IMR-90 (cell line): ENCODE measurements around the gene ABHD16B. TPM values are rescaled to one million over a fixed set of nuclear protein-coding genes. Genes with fewer than 3 reads are reported as not detected.

Source experiments
- ATAC-seq: fragments of 200-7000 bp; cut with Tn5 transposase; 2 replicates; pipeline ENCODE4 v1.9.1; 2020; ENCODE audit warnings: low read depth, mild to moderate bottlenecking, moderate library complexity
- BruUV-seq: library from RNA; stranded (reverse); fragments of 400-500 nt; replicated peaks from 2 replicates; lab custom pipeline; 2021; lab: Mats Ljungman, UMichigan
- CTCF ChIA-PET: fragments of 300-600 bp; formaldehyde crosslinking; extraction: SDS; loops from one replicate; lab custom pipeline; 2021; ENCODE audit warnings: antibody characterized with exemption; lab: Yijun Ruan, JAX
- POLR2A ChIA-PET: fragments of 300-600 bp; sonication (Branson Sonifier 250); formaldehyde crosslinking; loops from one replicate; lab custom pipeline; 2022; ENCODE audit warnings: antibody characterized with exemption; ENCODE audit not compliant: unreplicated experiment; lab: Charles Lee
- DNase-seq: peaks from one replicate; pipeline ENCODE4 v3.0.0; 2013
- H2AFZ ChIP-seq: replicated peaks from 2 replicates; pipeline ENCODE3; 2013; ENCODE audit warnings: low read length, mild to moderate bottlenecking; ENCODE audit not compliant: poor library complexity
- H2AK5ac ChIP-seq: 2 replicates; pipeline ENCODE4 v1.6.1; 2013; ENCODE audit warnings: low read depth, low read length, inconsistent platforms
- H2AK9ac ChIP-seq: replicated peaks from 2 replicates; pipeline ENCODE3; 2013; ENCODE audit warnings: mild to moderate bottlenecking, low read depth, low read length, moderate library complexity; ENCODE audit not compliant: poor library complexity
- H2BK120ac ChIP-seq: 2 replicates; pipeline ENCODE4 v1.6.1; 2013; ENCODE audit warnings: low read depth, low read length, inconsistent platforms
- H2BK15ac ChIP-seq: 3 replicates; pipeline ENCODE4 v1.6.1; 2013; ENCODE audit warnings: low read depth, low read length, inconsistent platforms
- H2BK20ac ChIP-seq: 2 replicates; pipeline ENCODE4 v1.6.1; 2013; ENCODE audit warnings: low read depth, mild to moderate bottlenecking, inconsistent platforms, low read length, moderate library complexity
- H2BK5ac ChIP-seq: 2 replicates; pipeline ENCODE4 v1.6.1; 2013; ENCODE audit warnings: mild to moderate bottlenecking, low read depth, low read length, inconsistent platforms; ENCODE audit not compliant: poor library complexity, severe bottlenecking
- H3K14ac ChIP-seq: replicated peaks from 2 replicates; pipeline ENCODE4 v1.6.1; 2013; ENCODE audit warnings: low read depth, low read length, inconsistent platforms
- H3K18ac ChIP-seq: 2 replicates; pipeline ENCODE4 v1.6.1; 2013; ENCODE audit warnings: low read depth, low read length, control low read depth
- H3K23ac ChIP-seq: 2 replicates; pipeline ENCODE4 v1.6.1; 2013; ENCODE audit warnings: low read depth, low read length, inconsistent platforms
- H3K27ac ChIP-seq: 2 replicates; pipeline ENCODE4 v1.5.1; 2013; ENCODE audit warnings: mild to moderate bottlenecking, control low read depth, low read length; ENCODE audit not compliant: insufficient read depth
- H3K27me3 ChIP-seq: 2 replicates; pipeline ENCODE4 v1.6.1; 2013; ENCODE audit warnings: low read length; ENCODE audit not compliant: control insufficient read depth, insufficient read depth
- H3K36me3 ChIP-seq: 2 replicates; pipeline ENCODE4 v1.6.1; 2013; ENCODE audit warnings: low read length, mixed read lengths; ENCODE audit not compliant: control insufficient read depth, insufficient read depth
- H3K4ac ChIP-seq: 2 replicates; pipeline ENCODE4 v1.6.1; 2013; ENCODE audit warnings: low read depth, low read length, inconsistent platforms
- H3K4me1 ChIP-seq: 2 replicates; pipeline ENCODE4 v1.6.1; 2013; ENCODE audit warnings: low read length, mixed read lengths; ENCODE audit not compliant: control insufficient read depth, insufficient read depth
- H3K4me2 ChIP-seq: 2 replicates; pipeline ENCODE4 v1.6.1; 2013; ENCODE audit warnings: low read depth, mild to moderate bottlenecking, control low read depth, low read length, moderate library complexity
- H3K4me3 ChIP-seq: 2 replicates; pipeline ENCODE4 v1.5.1; 2013; ENCODE audit warnings: low read depth, mild to moderate bottlenecking, control low read depth, low read length, moderate library complexity; ENCODE audit not compliant: insufficient read depth
- H3K56ac ChIP-seq: 2 replicates; pipeline ENCODE4 v1.6.1; 2013; ENCODE audit warnings: low read length, inconsistent platforms; ENCODE audit not compliant: insufficient read depth; ENCODE audit errors: extremely low read depth
- H3K79me1 ChIP-seq, 2 experiments: 2 replicates each; pipeline ENCODE4 v1.6.1; 2013; ENCODE audit warnings: low read length in 2 of 2, inconsistent platforms in 1 of 2, low read depth in 1 of 2
- H3K9ac ChIP-seq: 2 replicates; pipeline ENCODE4 v1.6.1; 2013; ENCODE audit warnings: low read depth, low read length, control low read depth
- H3K9me1 ChIP-seq: 2 replicates; pipeline ENCODE4 v1.6.1; 2013; ENCODE audit warnings: low read length, inconsistent platforms; ENCODE audit not compliant: insufficient read depth
- H3K9me3 ChIP-seq: 2 replicates; pipeline ENCODE4 v1.6.1; 2013; ENCODE audit warnings: low read length; ENCODE audit not compliant: control insufficient read depth, insufficient read depth
- H4K20me1 ChIP-seq: 2 replicates; pipeline ENCODE4 v1.6.1; 2013; ENCODE audit warnings: low read length, inconsistent platforms; ENCODE audit not compliant: insufficient read depth
- H4K5ac ChIP-seq: 2 replicates; pipeline ENCODE4 v1.6.1; 2013; ENCODE audit warnings: mild to moderate bottlenecking, low read depth, low read length, control low read depth
- H4K8ac ChIP-seq, 2 experiments: 2 replicates each; pipeline ENCODE4 v1.6.1; 2013; ENCODE audit warnings: low read depth in 2 of 2, low read length in 2 of 2, control low read depth in 1 of 2, inconsistent platforms in 1 of 2
- H4K91ac ChIP-seq: 2 replicates; pipeline ENCODE4 v1.6.1; 2013; ENCODE audit warnings: low read depth, low read length, inconsistent platforms; ENCODE audit not compliant: insufficient read depth
- FOS ChIP-seq: fragments of 150-350 bp; IDR thresholded peaks from 2 replicates; pipeline ENCODE4 v1.6.1; 2016; ENCODE audit warnings: low read depth, low read length
- MAFK ChIP-seq: IDR thresholded peaks from 2 replicates; pipeline ENCODE4 v1.6.1; 2012; ENCODE audit warnings: low read depth, low read length, improper control_type of control experiment
- NFE2L2 ChIP-seq: fragments of 150-350 bp; IDR thresholded peaks from 2 replicates; pipeline ENCODE4 v1.6.1; 2016; ENCODE audit warnings: low read depth, mild to moderate bottlenecking, low read length
- RAD21 ChIP-seq: IDR thresholded peaks from 2 replicates; pipeline ENCODE4 v1.6.1; 2012; ENCODE audit warnings: low read length, improper control_type of control experiment
- WGBS, 2 experiments: methylation state at CpG; one replicate each; pipeline versions ENCODE4 v1.1.5 to v1.1.7; 2013; ENCODE audit warnings: missing lambda C conversion rate in 2 of 2; ENCODE audit not compliant: insufficient read length in 1 of 2; ENCODE audit errors: extremely low coverage in 2 of 2; 5-methylcytosine and 5-hydroxymethylcytosine counted together
- dilution Hi-C: fragments of 300-500 bp; cut with HindIII; formaldehyde crosslinking; loops from one replicate; pipeline ENCODE4 v1.14.3; 2018; ENCODE audit warnings: low sequenced_read_pairs; ENCODE audit not compliant: unreplicated experiment
- in situ Hi-C: fragments of 300-500 bp; cut with MboI; formaldehyde crosslinking; loops from 3 replicates; pipeline ENCODE4 v1.14.3; 2019; ENCODE audit warnings: low sequenced_read_pairs, inconsistent platforms, mixed read lengths
- intact Hi-C: fragments of 100-400 bp; cut with micrococcal nuclease; formaldehyde crosslinking; loops from 2 replicates; pipeline ENCODE4 v1.10.0; 2022
- polyA plus RNA-seq, 3 experiments: library from polyadenylated mRNA; depleted of rRNA; stranded (reverse); fragments of >200 nt; gene quantifications; 2 replicates each; pipeline ENCODE4 v1.2.3, GENCODE V29; 2012; ENCODE audit warnings: low replicate concordance in 1 of 3
- total RNA-seq: library from RNA; depleted of rRNA; stranded (reverse); fragments of >200 nt; gene quantifications from 2 replicates; pipeline ENCODE4 v1.2.3, GENCODE V29; 2012
- TF ChIP-seq, protein P1 (sequence below): fragments of 150-350 bp; IDR thresholded peaks from 2 replicates; pipeline ENCODE4 v1.6.1; 2017; ENCODE audit warnings: mild to moderate bottlenecking, antibody characterized with exemption, low read length, low read depth

The ABHD16B gene
- total and polyA plus RNA-seq, 2 of the 4 experiments (the other 2 are of a cell fraction), result 0.05 TPM; not detected in 1

DNA sequence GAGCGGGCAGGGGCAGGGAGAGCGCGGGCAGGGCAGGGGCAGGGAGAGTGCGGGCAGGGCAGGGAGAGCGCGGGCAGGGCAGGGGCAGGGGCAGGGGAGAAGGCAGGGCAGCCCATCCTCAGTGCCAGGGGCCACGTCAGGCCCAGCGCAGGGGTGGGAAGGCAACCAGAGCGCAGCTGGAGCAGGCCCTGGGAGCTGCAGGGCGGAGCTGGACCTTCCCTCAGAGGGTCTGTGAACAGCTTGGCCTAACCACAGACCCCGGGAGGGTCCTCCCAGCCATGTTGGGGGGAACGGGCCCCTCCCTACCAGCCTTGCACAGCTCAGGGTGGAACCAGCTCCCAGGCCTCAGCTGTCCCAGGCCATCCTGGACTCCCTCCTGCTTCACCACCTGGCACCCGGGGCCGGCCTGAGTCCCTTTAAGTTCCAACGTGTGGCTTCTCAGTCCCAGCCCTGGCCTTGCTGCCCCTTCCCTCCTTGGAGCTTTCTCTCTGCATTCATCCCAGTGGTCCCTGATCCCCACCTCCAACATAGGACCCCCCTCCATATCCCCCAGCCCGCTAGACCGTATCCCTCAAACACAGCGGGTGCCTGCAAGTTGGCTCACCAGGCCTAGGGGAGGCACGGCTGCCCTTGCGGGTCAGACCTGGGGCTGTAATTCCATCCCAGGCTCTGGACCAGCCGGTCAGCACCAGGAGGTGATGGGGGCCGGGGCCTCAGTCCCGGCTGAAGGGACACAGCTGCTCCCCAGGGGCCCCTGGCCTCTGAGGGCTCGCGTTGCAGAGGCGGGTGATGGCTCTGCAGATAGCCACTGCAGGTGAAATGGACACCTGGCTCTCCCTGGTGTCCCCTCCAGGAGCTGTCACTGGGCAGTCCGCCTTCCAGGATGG lies 24.6 kb upstream of the ABHD16B start:
- ATAC-seq (no peak), DNase-seq (no peak)
- dilution Hi-C loops (no loop called here), in situ Hi-C loops (no loop called here), intact Hi-C loops (no loop called here)
- H3K9me1 ChIP-seq, result peaks cover 13% of the 10 kb centered on the region
- H3K56ac ChIP-seq, result no peak overlapping the region
- H4K5ac ChIP-seq, result no peak overlapping the region
- POLR2A ChIA-PET, result no interaction called here
- no peak overlapping the region for H3K14ac ChIP-seq
- no TSS peak for BruUV-seq
- H3K27ac ChIP-seq, result no peak overlapping the region
- peak overlapping the region; percentile 29 for H2AFZ ChIP-seq
- H2BK20ac ChIP-seq, result no peak overlapping the region
- no peak overlapping the region for H2BK15ac ChIP-seq
- H3K9me3 ChIP-seq, result no peaks in the 10 kb centered on the region
- peaks cover 27% of the 10 kb centered on the region for H3K4me1 ChIP-seq
- no peak overlapping the region for H4K8ac ChIP-seq
- no peak overlapping the region for H4K91ac ChIP-seq
- 0 out of 2 replicates have a peak overlapping the region, but pooled peaks have one; percentile 9 for H2AK5ac ChIP-seq
- H3K36me3 ChIP-seq, result no peaks in the 10 kb centered on the region
- H3K79me1 ChIP-seq, result peaks cover 0 to 14% of the 10 kb centered on the region in 2 experiments; a peak in 1 of 4 replicates
- no peak overlapping the region for H3K4ac ChIP-seq
- no peaks in the 10 kb centered on the region for H3K27me3 ChIP-seq
- H2BK5ac ChIP-seq, result no peak overlapping the region
- CTCF ChIA-PET, result no interaction called here
- no peak overlapping the region for H3K4me3 ChIP-seq
- no peak overlapping the region for H3K9ac ChIP-seq
- WGBS, 2 experiments, result 81% methylated on average over 12 of the region's 27 CpGs; no CpG with 5 or more reads in 1 of the 2 experiments
- no peak overlapping the region for H3K18ac ChIP-seq
- H4K20me1 ChIP-seq, result no peaks in the 10 kb centered on the region
- no peak overlapping the region for H3K4me2 ChIP-seq
- no peak overlapping the region for H2BK120ac ChIP-seq
- no peak overlapping the region for H3K23ac ChIP-seq
- TF ChIP-seq FOS, result no peak
- no peak for TF ChIP-seq RAD21
- TF ChIP-seq, protein P1, sequence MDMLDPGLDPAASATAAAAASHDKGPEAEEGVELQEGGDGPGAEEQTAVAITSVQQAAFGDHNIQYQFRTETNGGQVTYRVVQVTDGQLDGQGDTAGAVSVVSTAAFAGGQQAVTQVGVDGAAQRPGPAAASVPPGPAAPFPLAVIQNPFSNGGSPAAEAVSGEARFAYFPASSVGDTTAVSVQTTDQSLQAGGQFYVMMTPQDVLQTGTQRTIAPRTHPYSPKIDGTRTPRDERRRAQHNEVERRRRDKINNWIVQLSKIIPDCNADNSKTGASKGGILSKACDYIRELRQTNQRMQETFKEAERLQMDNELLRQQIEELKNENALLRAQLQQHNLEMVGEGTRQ, result no peak
- no peak for TF ChIP-seq MAFK
- no peak for TF ChIP-seq NFE2L2
- H2AK9ac ChIP-seq, result no peak overlapping the region
